Suprapubic skin (tissue), 4 donors: ENCODE results near the gene ERGIC1. TPM values are rescaled to one million over a fixed set of nuclear protein-coding genes. Genes with fewer than 3 reads are reported as not detected.

Source experiments
- DNase-seq, 2 donors: peaks; one replicate each; pipeline ENCODE4 v3.0.0-alpha.2; 2019; ENCODE audit warnings: low spot score in 2 of 2
- H3K27ac ChIP-seq: fragments of 200-600 bp; sonication (generic); one replicate; pipeline ENCODE4 v1.5.1; 2019
- H3K27me3 ChIP-seq: fragments of 200-600 bp; sonication (generic); one replicate; pipeline ENCODE4 v1.5.1; 2019
- H3K36me3 ChIP-seq: fragments of 200-600 bp; sonication (generic); one replicate; pipeline ENCODE4 v1.5.1; 2019
- H3K4me1 ChIP-seq: fragments of 200-600 bp; sonication (generic); one replicate; pipeline ENCODE4 v1.5.1; 2019
- H3K4me3 ChIP-seq: fragments of 200-600 bp; sonication (generic); one replicate; pipeline ENCODE4 v1.5.1; 2019; ENCODE audit warnings: mild to moderate bottlenecking
- H3K9me3 ChIP-seq: fragments of 200-600 bp; sonication (generic); one replicate; pipeline ENCODE4 v1.5.1; 2019
- CTCF ChIP-seq, 2 donors: fragments of 200-600 bp in 1 of 2; fragments of 450-650 bp in 1 of 2; sonication (generic) in 1 of 2; IDR thresholded peaks; one replicate each; pipeline ENCODE4 v1.5.1; 2016 to 2019; ENCODE audit warnings: antibody characterized with exemption in 2 of 2, mild to moderate bottlenecking in 1 of 2, moderate library complexity in 1 of 2
- EP300 ChIP-seq: sonication (generic); formaldehyde crosslinking; IDR thresholded peaks from one replicate; pipeline ENCODE4 v1.6.1; 2017; ENCODE audit warnings: antibody characterized with exemption
- POLR2A ChIP-seq, 2 donors: fragments of 450-650 bp; IDR thresholded peaks; one replicate each; pipeline ENCODE4 v1.6.1; 2017; ENCODE audit warnings: antibody characterized with exemption in 2 of 2, mild to moderate bottlenecking in 2 of 2, moderate library complexity in 2 of 2
- POLR2AphosphoS5 ChIP-seq, 3 donors: sonication (generic); formaldehyde crosslinking; IDR thresholded peaks; one replicate each; pipeline ENCODE4 v1.6.1; 2017; ENCODE audit warnings: antibody characterized with exemption in 3 of 3
- WGBS: methylation state at CpG from one replicate; pipeline ENCODE4 v1.1.5; 2018; 5-methylcytosine and 5-hydroxymethylcytosine counted together
- total RNA-seq, 4 donors: library from RNA; depleted of rRNA; stranded (reverse); fragments of >200 nt; gene quantifications; one replicate each; pipeline ENCODE4 v1.1.0, GENCODE V29; 2016

Gene ERGIC1
- total RNA-seq, 4 donors from 2014 or later = 81.2 to 106 (median 91.8) TPM

- Histone ChIP-seq H3K36me3 (no peaks in the 10 kb centered on the region), H3K4me3 (no peak overlapping the region), H3K4me1 (peaks cover 38% of the 10 kb centered on the region), H3K9me3 (no peaks in the 10 kb centered on the region), H3K27ac (no peak overlapping the region), H3K27me3 (no peaks in the 10 kb centered on the region)
- WGBS = 85% methylated on average over 13 of the region's 13 CpGs
- TF ChIP-seq EP300 (no peak), CTCF (IDR thresholded peaks at IDR 0.05) (no peak), POLR2A (IDR thresholded peaks at IDR 0.05) (no peak), POLR2AphosphoS5 (IDR thresholded peaks at IDR 0.05) (no peak)
- DNase-seq = peak in 1 of 2 donors; percentile 54
Observed at GRCh38 chr5:172792701-172793570, 41.1 kb upstream of the ERGIC1 start.

- Histone ChIP-seq H3K9me3 (no peaks in the 10 kb centered on the region), H3K27ac (peak overlapping the region; percentile 51), H3K27me3 (no peaks in the 10 kb centered on the region), H3K4me1 (peaks cover 39% of the 10 kb centered on the region), H3K4me3 (no peak overlapping the region), H3K36me3 (no peaks in the 10 kb centered on the region)
- TF ChIP-seq CTCF (IDR thresholded peaks at IDR 0.05) (no peak), POLR2AphosphoS5 (IDR thresholded peaks at IDR 0.05) (no peak), EP300 (no peak), POLR2A (IDR thresholded peaks at IDR 0.05) (no peak)
- WGBS = 82% methylated on average over 17 of the region's 17 CpGs
- peak; percentile 56 to 62 for DNase-seq
Observed at GRCh38 chr5:172793577-172794488, 40.2 kb upstream of the ERGIC1 start.

- 49% methylated on average over 13 of the region's 13 CpGs for WGBS
- Histone ChIP-seq H3K36me3 (no peaks in the 10 kb centered on the region), H3K9me3 (no peaks in the 10 kb centered on the region), H3K27me3 (no peaks in the 10 kb centered on the region), H3K27ac (peak overlapping the region; percentile 81), H3K4me1 (peaks cover 39% of the 10 kb centered on the region), H3K4me3 (no peak overlapping the region)
- DNase-seq = peak; percentile 96 to 97
- TF ChIP-seq CTCF (IDR thresholded peaks at IDR 0.05) (no peak), EP300 (peak; percentile 83), POLR2AphosphoS5 (IDR thresholded peaks at IDR 0.05) (peak in 2 of 3 donors; percentile 91 to 97)
Observed at GRCh38 chr5:172795318-172795977, 38.6 kb upstream of the ERGIC1 start.

- Histone ChIP-seq H3K36me3 (no peaks in the 10 kb centered on the region), H3K9me3 (no peaks in the 10 kb centered on the region), H3K4me1 (peaks cover 40% of the 10 kb centered on the region), H3K27ac (peak overlapping the region; percentile 81), H3K4me3 (no peak overlapping the region), H3K27me3 (no peaks in the 10 kb centered on the region)
- DNase-seq = peak in 1 of 2 donors; percentile 29
- 93% methylated on average over 5 of the region's 6 CpGs for WGBS
- TF ChIP-seq POLR2AphosphoS5 (IDR thresholded peaks at IDR 0.05) (no peak), POLR2A (IDR thresholded peaks at IDR 0.05) (no peak), CTCF (IDR thresholded peaks at IDR 0.05) (no peak), EP300 (no peak)
Observed at GRCh38 chr5:172796306-172796705, 37.7 kb upstream of the ERGIC1 start.
